Thyroid gland (tissue), 4 donors: ENCODE results near the gene KLHL18. TPM values are rescaled to one million over a fixed set of nuclear protein-coding genes. Genes with fewer than 3 reads are reported as not detected.

Experiments used
- DNase-seq, 2 donors: peaks; one replicate each; pipeline ENCODE4 v3.0.0-alpha.2; 2019
- H3K27ac ChIP-seq, 3 donors: fragments of 200-600 bp; sonication (generic); 1 replicate in 2 of 3; 2 replicates in 1 of 3; pipeline ENCODE4 v1.5.1; 2016 to 2019; ENCODE audit warnings: mild to moderate bottlenecking in 1 of 3, moderate library complexity in 1 of 3
- H3K27me3 ChIP-seq: fragments of 200-600 bp; sonication (generic); one replicate; pipeline ENCODE4 v1.5.1; 2019
- H3K36me3 ChIP-seq, 2 donors: fragments of 200-600 bp; sonication (generic); one replicate each; pipeline ENCODE4 v1.5.1; 2016 to 2019
- H3K4me1 ChIP-seq, 2 donors: fragments of 200-600 bp; sonication (generic); one replicate each; pipeline ENCODE4 v1.5.1; 2017 to 2019
- H3K4me3 ChIP-seq, 3 donors: fragments of 200-600 bp; sonication (generic); replicated peaks in 1 of 3; 1 replicate in 2 of 3; 2 replicates in 1 of 3; pipeline ENCODE4 v1.5.1; 2016; ENCODE audit warnings: mild to moderate bottlenecking in 1 of 3
- H3K9me3 ChIP-seq: fragments of 200-600 bp; sonication (generic); one replicate; pipeline ENCODE4 v1.5.1; 2017
- CTCF ChIP-seq, 6 experiments: fragments of 200-600 bp in 3 of 6; fragments of 450-650 bp in 3 of 6; sonication (generic) in 3 of 6; IDR thresholded peaks; one replicate each; pipeline ENCODE4 v1.5.1; 2016 to 2019; ENCODE audit warnings: antibody characterized with exemption in 6 of 6, mild to moderate bottlenecking in 2 of 6, inconsistent platforms in 1 of 6, moderate library complexity in 1 of 6
- POLR2A ChIP-seq, 2 donors: fragments of 450-650 bp; IDR thresholded peaks; one replicate each; pipeline ENCODE4 v1.6.1; 2017; ENCODE audit warnings: antibody characterized with exemption in 2 of 2, mild to moderate bottlenecking in 2 of 2, moderate library complexity in 1 of 2
- WGBS, 2 donors: methylation state at CpG; one replicate each; pipeline ENCODE4 v1.1.5; 2017; 5-methylcytosine and 5-hydroxymethylcytosine counted together
- intact Hi-C: fragments of 100-400 bp; cut with DNase I; formaldehyde crosslinking; loops from one replicate; pipeline ENCODE4 v1.15.1; 2023
- total RNA-seq, 4 donors: library from RNA; depleted of rRNA; stranded (reverse); fragments of >200 nt; gene quantifications; one replicate each; pipeline ENCODE4 v1.2.3, GENCODE V29; 2016

Gene KLHL18
- total RNA-seq, 4 donors from 2014 or later: 25.2 to 38.7 (median 30.6) TPM

- H3K27ac ChIP-seq: no peak overlapping the region
- no peaks in the 10 kb centered on the region for H3K27me3 ChIP-seq
- H3K4me3 ChIP-seq: no peak overlapping the region
- H3K9me3 ChIP-seq: no peaks in the 10 kb centered on the region
- TF ChIP-seq CTCF (IDR thresholded peaks at IDR 0.05): no peak
- no peak for TF ChIP-seq POLR2A (IDR thresholded peaks at IDR 0.05)
- WGBS, 2 donors: 89 to 95% methylated on average over 2 of the region's 2 CpGs
- intact Hi-C loops: no loop called here
- no peak for DNase-seq
- H3K4me1 ChIP-seq: no peaks in the 10 kb centered on the region
- H3K36me3 ChIP-seq: peaks cover 0 to 5% of the 10 kb centered on the region in 2 donors
Observed at GRCh38 chr3:47274652-47275051, 8.1 kb upstream of the KLHL18 start.

DNA sequence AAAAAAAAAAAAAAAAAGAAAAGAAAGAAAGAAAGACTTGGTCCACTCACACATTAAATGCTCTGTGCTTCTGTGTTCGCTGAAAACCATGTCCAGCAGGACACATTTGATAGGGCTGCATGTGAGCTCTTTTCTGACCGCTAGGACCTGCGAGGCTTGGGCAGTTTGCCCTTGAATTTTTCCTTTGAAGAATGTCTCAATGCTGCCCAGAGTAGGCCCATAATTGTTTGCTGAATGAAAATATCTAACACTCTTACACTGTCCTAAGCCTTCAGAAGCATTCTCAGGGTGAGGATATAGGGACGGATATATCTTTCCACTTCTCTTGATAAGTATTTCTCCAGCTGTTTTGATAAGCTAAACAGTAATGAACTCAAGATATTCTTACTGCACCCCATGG, 6.2 kb upstream of the KLHL18 start:
- Histone ChIP-seq H3K36me3 (peaks cover 0 to 5% of the 10 kb centered on the region in 2 donors), H3K9me3 (no peaks in the 10 kb centered on the region), H3K4me3 (no peak overlapping the region), H3K27ac (no peak overlapping the region), H3K27me3 (no peaks in the 10 kb centered on the region), H3K4me1 (peaks cover 6 to 9% of the 10 kb centered on the region in 2 donors)
- WGBS, 2 donors: 90 to 94% methylated on average over 4 of the region's 4 CpGs
- intact Hi-C loops: no loop called here
- no peak for TF ChIP-seq POLR2A (IDR thresholded peaks at IDR 0.05)
- no peak for TF ChIP-seq CTCF (IDR thresholded peaks at IDR 0.05)
- no peak for DNase-seq

- TF ChIP-seq POLR2A (IDR thresholded peaks at IDR 0.05) (no peak), CTCF (IDR thresholded peaks at IDR 0.05) (no peak)
- Histone ChIP-seq H3K36me3 (no peaks in the 10 kb centered on the region), H3K4me3 (no peak overlapping the region), H3K27me3 (no peaks in the 10 kb centered on the region), H3K4me1 (peaks cover 26 to 31% of the 10 kb centered on the region in 2 donors), H3K9me3 (no peaks in the 10 kb centered on the region), H3K27ac (no peak overlapping the region)
- WGBS, 2 donors: 91 to 94% methylated on average over 5 of the region's 5 CpGs
- intact Hi-C loops: no loop called here
- DNase-seq: no peak
Observed at GRCh38 chr3:47280519-47280918, 2.2 kb upstream of the KLHL18 start.

- intact Hi-C loops: no loop called here
- Histone ChIP-seq H3K9me3 (no peaks in the 10 kb centered on the region), H3K4me3 (peak overlapping the region; percentile 44 to 88 (median 67)), H3K27me3 (no peaks in the 10 kb centered on the region), H3K4me1 (peaks cover 27 to 33% of the 10 kb centered on the region in 2 donors), H3K27ac (peak overlapping the region; percentile 86 to 96 (median 89)), H3K36me3 (no peaks in the 10 kb centered on the region)
- TF ChIP-seq POLR2A (IDR thresholded peaks at IDR 0.05): no peak
- TF ChIP-seq CTCF (IDR thresholded peaks at IDR 0.05): no peak
- DNase-seq: peak; percentile 19 to 36
- WGBS, 2 donors: 0 to 1% methylated on average over 10 of the region's 10 CpGs
Observed at GRCh38 chr3:47283193-47283537, 421 bp downstream of the KLHL18 start.

DNA sequence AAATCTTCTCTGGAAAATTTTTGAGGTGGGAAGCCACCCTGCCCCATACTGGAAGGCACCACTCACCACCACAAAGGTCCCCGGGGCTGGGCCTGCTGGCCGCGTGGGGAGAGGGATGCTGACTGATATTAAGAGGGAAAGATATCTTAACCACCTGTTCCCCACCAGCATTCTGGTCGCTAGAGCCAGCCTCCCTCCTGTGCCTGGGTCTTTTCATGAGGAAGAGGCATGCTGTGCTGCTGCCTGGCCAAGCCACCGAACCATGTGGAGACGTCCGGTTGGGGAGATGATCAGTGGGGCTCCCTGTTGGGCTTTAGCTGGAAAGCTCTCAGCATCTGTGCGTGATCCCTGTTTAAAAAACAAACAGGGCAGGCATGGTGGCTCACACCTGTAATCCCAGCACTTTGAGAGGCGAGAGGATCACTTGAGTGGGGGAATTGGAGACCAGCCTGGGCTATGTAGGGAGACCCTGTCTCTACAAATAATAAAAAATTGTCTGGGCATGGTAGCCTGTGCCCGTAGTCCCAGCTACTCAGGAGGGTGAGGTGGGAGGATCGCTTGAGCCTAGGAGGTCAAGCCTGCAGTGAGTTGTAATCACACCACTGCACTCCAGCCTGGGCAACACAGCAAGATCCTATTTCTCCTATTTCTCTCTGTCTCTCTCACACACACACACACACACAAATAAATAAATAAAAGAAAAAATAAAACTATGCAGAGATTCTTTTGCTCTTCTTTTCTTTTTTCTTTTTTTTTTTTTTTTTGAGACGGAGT, 1.0 kb downstream of the KLHL18 start:
- peaks cover 27 to 33% of the 10 kb centered on the region in 2 donors for H3K4me1 ChIP-seq
- 38 to 45% methylated on average over 9 to 12 of the region's 12 CpGs for WGBS, 2 donors

More for the DNA sequence above, 1.0 kb downstream of the KLHL18 start:
- Histone ChIP-seq H3K9me3 (no peaks in the 10 kb centered on the region), H3K27ac (peak overlapping the region in 2 of 3 donors; percentile 86 to 89), H3K36me3 (no peaks in the 10 kb centered on the region), H3K4me3 (peak overlapping the region; percentile 44 to 88 (median 67)), H3K27me3 (no peaks in the 10 kb centered on the region)
- DNase-seq: peak in 1 of 2 donors; percentile 6
- intact Hi-C loops: no loop called here
- no peak for TF ChIP-seq POLR2A (IDR thresholded peaks at IDR 0.05)
- TF ChIP-seq CTCF (IDR thresholded peaks at IDR 0.05): no peak
